ENCODE results near the gene OSBP2.

DNA sequence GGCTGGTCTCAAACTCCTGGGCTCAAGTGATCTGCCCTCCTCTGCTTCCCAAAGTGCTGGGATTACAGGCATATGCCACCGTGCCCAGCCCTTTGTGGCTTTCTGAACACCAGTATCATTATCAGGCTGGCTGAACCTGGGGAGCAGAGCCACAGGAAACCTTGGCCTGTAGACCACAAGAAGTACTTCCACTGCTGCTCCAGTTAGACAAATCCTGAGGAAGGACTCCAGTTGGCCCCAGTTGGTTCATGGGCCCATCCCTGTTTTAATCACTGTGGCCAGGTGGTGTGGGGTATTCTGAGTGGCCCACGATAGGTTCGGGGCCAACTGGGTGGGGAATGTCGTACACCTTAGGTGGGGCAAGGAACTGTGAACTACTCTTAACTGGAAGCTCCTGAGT lies 21.5 kb upstream of the OSBP2 start:
- TF ChIP-seq, protein P1, sequence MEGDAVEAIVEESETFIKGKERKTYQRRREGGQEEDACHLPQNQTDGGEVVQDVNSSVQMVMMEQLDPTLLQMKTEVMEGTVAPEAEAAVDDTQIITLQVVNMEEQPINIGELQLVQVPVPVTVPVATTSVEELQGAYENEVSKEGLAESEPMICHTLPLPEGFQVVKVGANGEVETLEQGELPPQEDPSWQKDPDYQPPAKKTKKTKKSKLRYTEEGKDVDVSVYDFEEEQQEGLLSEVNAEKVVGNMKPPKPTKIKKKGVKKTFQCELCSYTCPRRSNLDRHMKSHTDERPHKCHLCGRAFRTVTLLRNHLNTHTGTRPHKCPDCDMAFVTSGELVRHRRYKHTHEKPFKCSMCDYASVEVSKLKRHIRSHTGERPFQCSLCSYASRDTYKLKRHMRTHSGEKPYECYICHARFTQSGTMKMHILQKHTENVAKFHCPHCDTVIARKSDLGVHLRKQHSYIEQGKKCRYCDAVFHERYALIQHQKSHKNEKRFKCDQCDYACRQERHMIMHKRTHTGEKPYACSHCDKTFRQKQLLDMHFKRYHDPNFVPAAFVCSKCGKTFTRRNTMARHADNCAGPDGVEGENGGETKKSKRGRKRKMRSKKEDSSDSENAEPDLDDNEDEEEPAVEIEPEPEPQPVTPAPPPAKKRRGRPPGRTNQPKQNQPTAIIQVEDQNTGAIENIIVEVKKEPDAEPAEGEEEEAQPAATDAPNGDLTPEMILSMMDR (IDR thresholded peaks at IDR 0.05 in 2 of 3, conservative IDR thresholded peaks at IDR 0.05 in 1 of 3; ENCODE audit: control insufficient read depth in 2 of 3, extremely low read depth in 1 of 3, insufficient read depth in 1 of 3, low read depth in 3 of 3, low read length in 3 of 3): no peak
- TF ChIP-seq STAT1 (conservative IDR thresholded peaks at IDR 0.05) (no peak), BRCA1 (IDR thresholded peaks at IDR 0.05; ENCODE audit: low read depth, low read length) (no peak), ZNF274 (IDR thresholded peaks at IDR 0.05; ENCODE audit: insufficient read depth, insufficient read length) (no peak), POLR2AphosphoS5 (IDR thresholded peaks at IDR 0.05; ENCODE audit: low read length) (no peak), EP300 (IDR thresholded peaks at IDR 0.05; ENCODE audit: borderline replicate concordance in 1 of 2, control insufficient read depth in 1 of 2, low read depth in 2 of 2, low read length in 2 of 2) (no peak)
